Immature natural killer cell (primary cell): Measurements from ENCODE around the gene OR4D2. TPM values are rescaled to one million over a fixed set of nuclear protein-coding genes. Genes with fewer than 3 reads are reported as not detected.

Experiments used
- DNase-seq, 3 donors: peaks; one replicate each; pipeline ENCODE4 v3.0.0; 2022; ENCODE audit warnings: mixed read lengths in 1 of 3
- H3K27ac Mint-ChIP-seq, 6 donors: one replicate each; pipeline ENCODE4 v1.8.0; 2020; ENCODE audit warnings: mixed read lengths in 6 of 6, mild to moderate bottlenecking in 5 of 6, inconsistent platforms in 4 of 6, moderate library complexity in 3 of 6
- H3K27me3 Mint-ChIP-seq, 3 donors: one replicate each; pipeline ENCODE4 v1.8.0; 2020 to 2021; ENCODE audit warnings: low read depth in 3 of 3, mild to moderate bottlenecking in 3 of 3, mixed read lengths in 3 of 3, moderate library complexity in 3 of 3, inconsistent platforms in 1 of 3
- H3K36me3 Mint-ChIP-seq, 3 donors: one replicate each; pipeline ENCODE4 v1.8.0; 2020; ENCODE audit warnings: mixed read lengths in 3 of 3, inconsistent platforms in 2 of 3, mild to moderate bottlenecking in 2 of 3
- H3K4me1 Mint-ChIP-seq, 2 donors: one replicate each; pipeline ENCODE4 v1.8.0; 2020; ENCODE audit warnings: inconsistent platforms in 2 of 2, mild to moderate bottlenecking in 2 of 2, mixed read lengths in 2 of 2, moderate library complexity in 1 of 2
- H3K4me3 Mint-ChIP-seq, 5 donors: one replicate each; pipeline ENCODE4 v1.8.0; 2020; ENCODE audit warnings: mild to moderate bottlenecking in 5 of 5, mixed read lengths in 5 of 5, inconsistent platforms in 3 of 5, moderate library complexity in 3 of 5
- H3K9me3 Mint-ChIP-seq, 6 donors: one replicate each; pipeline ENCODE4 v1.8.0; 2020; ENCODE audit warnings: mild to moderate bottlenecking in 6 of 6, mixed read lengths in 6 of 6, inconsistent platforms in 4 of 6, moderate library complexity in 3 of 6
- polyA plus RNA-seq, 3 donors: library from polyadenylated mRNA; unstranded; fragments of 300-500 nt; fragmentation: Illumina TruSeq; gene quantifications; one replicate each; pipeline ENCODE4 v1.2.3, GENCODE V29; 2021

Gene OR4D2
- polyA plus RNA-seq, 3 donors from 2014 or later = 0.11 TPM; not detected in 2

DNA sequence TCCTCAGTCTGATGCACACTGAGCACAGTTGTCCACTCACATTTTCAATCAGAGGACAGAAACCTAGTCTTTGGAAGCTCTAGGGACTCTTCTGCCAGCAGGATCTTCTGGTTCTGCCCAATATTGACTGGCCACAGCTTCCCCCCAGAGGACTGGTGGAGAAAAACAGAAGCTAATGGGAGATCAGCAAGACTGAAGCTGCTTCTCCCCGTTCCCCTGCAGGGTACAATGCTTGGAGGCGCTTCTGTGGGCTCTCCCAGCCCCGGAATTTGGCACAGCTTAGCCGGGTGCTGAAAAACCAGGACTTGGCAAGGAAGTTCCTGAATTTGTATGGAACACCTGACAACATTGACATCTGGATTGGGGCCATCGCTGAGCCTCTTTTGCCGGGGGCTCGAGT lies 36.1 kb downstream of the OR4D2 start:
- H3K27ac Mint-ChIP-seq = no peak overlapping the region
- H3K4me3 Mint-ChIP-seq = no peak overlapping the region
- peaks cover 0 to 8% (median 4%) of the 10 kb centered on the region in 3 donors for H3K36me3 Mint-ChIP-seq

DNA sequence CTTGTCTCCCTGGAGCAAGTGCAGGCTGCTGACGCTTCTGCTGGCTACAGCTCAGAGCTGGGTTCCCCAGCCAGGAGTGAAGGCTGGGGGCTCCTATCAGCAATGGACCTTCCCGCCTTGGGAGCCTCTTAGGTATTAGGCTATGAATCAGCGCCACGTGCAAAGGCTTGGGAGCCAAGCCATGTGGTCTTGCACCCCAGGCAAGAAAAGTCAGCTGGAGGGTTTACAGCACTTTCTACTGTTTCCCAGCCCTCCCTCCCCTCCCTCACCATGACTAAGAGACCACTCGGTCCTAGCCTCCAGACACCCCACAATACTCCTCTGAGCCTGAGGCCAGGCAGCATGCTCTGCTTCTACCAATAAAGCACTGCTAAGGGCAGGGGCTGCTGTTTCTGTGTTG lies 38.0 kb downstream of the OR4D2 start:
- Mint-ChIP-seq H3K4me3 (no peak overlapping the region), H3K9me3 (no peaks in the 10 kb centered on the region), H3K36me3 (peaks cover 7 to 16% (median 13%) of the 10 kb centered on the region in 3 donors), H3K27me3 (peaks cover 0 to 3% (median 3%) of the 10 kb centered on the region in 3 donors), H3K27ac (no peak overlapping the region), H3K4me1 (peaks cover 0 to 1% of the 10 kb centered on the region in 2 donors)
- no peak for DNase-seq

More for the DNA sequence above, 36.1 kb downstream of the OR4D2 start:
- peaks cover 0 to 1% of the 10 kb centered on the region in 2 donors for H3K4me1 Mint-ChIP-seq
- H3K9me3 Mint-ChIP-seq = no peaks in the 10 kb centered on the region
- DNase-seq = no peak
- peaks cover 3% of the 10 kb centered on the region in 3 donors for H3K27me3 Mint-ChIP-seq

DNA sequence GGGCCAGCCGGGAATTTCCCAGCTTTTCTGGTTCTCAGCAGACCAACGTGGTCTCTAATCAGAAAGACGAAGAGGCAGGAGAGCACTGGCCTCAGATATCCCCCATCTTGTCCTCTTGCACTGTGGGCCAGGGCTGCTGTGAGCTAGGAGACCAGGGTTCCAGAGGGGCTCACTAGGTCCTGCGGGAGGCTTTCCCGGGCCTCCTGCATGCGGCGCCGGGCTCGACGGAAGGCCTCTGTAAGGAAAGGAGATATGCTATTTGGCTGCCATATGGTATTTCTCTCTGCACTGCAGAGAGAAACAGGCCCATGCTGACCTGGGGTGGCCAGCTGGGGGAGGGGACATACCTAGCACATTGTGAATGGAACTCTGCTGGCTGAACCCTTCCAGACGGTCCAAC lies 39.2 kb downstream of the OR4D2 start:
- H3K27me3 Mint-ChIP-seq = peaks cover 0 to 3% (median 0%) of the 10 kb centered on the region in 3 donors

DNA sequence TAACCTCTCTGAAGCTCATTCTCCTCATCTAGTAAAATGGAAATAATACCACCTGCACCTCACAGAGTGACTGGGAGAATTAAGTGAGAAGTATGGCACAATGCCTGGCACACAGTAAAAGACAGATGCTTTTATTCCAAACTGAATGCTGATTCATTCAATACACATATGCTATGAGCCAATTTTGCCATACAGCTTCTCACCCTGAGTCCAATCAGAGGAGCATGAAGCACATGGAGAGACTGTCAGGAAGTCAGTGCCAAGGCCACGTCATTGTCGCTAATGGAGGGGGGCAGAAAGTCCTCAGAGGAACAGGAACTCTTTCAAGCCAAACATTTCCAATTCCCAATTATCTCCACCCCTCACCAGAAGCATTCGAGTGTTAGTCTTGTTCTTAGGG lies 40.7 kb downstream of the OR4D2 start:
- Mint-ChIP-seq H3K4me1 (no peaks in the 10 kb centered on the region), H3K9me3 (no peaks in the 10 kb centered on the region), H3K27ac (no peak overlapping the region), H3K36me3 (peaks cover 12 to 29% (median 20%) of the 10 kb centered on the region in 3 donors), H3K27me3 (peaks cover 0 to 1% (median 0%) of the 10 kb centered on the region in 3 donors), H3K4me3 (no peak overlapping the region)
- no peak for DNase-seq

More for the DNA sequence above, 39.2 kb downstream of the OR4D2 start:
- Mint-ChIP-seq H3K9me3 (no peaks in the 10 kb centered on the region), H3K4me1 (no peaks in the 10 kb centered on the region), H3K36me3 (peaks cover 12 to 22% (median 20%) of the 10 kb centered on the region in 3 donors), H3K27ac (no peak overlapping the region), H3K4me3 (no peak overlapping the region)
- DNase-seq = no peak

DNA sequence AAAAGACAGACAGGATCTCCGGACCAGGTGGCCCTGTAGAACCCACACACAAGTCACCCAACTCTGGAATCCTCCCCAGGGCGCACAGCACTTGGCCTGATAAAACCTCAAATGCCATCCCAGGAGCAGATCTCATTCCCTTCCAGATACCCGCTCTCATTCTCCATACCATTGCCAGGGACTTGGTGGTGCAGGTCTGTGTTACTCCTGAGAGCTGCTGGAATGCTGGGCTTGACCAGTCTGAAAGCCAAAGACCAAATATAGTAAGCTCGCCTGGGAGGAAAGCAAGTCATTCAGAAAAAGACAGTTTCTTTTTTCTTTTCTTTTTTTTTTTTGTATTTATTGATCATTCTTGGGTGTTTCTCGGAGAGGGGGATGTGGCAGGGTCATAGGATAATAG lies 41.6 kb downstream of the OR4D2 start:
- no peaks in the 10 kb centered on the region for H3K4me1 Mint-ChIP-seq
- H3K9me3 Mint-ChIP-seq = no peaks in the 10 kb centered on the region
- no peaks in the 10 kb centered on the region for H3K27me3 Mint-ChIP-seq
- no peak for DNase-seq
- peaks cover 12 to 33% (median 25%) of the 10 kb centered on the region in 3 donors for H3K36me3 Mint-ChIP-seq
- peak overlapping the region in 1 of 6 donors; percentile 25 for H3K27ac Mint-ChIP-seq
- H3K4me3 Mint-ChIP-seq = no peak overlapping the region

DNA sequence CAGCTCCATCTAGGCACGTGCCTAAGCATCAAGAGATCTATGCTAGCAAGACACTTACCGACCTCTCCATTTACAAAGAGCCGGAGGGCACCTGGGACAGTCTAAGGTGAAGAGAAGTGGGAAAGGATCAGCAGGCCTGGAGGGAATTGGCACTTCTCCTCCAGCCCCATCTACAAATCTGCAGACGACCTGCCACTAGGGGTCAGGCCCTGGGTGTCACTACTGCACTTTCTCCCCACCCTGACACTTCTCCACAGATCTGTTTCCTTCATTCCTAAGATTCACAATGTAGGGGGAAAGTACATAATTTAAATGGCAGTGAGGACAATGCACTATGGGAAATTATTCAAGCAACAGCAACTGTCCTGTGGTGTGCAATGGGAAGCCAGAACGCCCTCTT lies 44.1 kb downstream of the OR4D2 start:
- no peak for DNase-seq
- peaks cover 18 to 47% (median 31%) of the 10 kb centered on the region in 3 donors for H3K36me3 Mint-ChIP-seq

DNA sequence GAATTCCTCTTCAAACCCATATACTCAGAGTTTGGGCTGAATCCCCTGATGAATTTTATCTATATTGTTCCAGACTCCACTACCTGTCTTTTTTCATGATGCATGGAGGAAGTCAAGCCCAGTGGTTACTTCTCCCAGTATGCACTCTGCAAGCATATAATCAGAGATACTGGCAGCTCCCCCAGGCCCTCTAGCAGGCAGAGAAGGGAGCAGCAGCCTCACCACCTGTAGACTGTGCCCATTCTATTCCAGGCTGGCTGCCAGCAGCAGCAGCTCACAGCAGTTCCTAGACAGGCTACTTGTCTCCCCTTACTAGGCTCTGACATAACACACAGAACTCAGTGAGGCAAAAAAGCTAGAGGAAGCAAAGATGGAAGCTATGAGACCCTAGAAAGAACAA lies 48.9 kb downstream of the OR4D2 start:
- Mint-ChIP-seq H3K4me1 (peaks cover 19 to 22% of the 10 kb centered on the region in 2 donors), H3K36me3 (peaks cover 6 to 27% (median 15%) of the 10 kb centered on the region in 3 donors), H3K4me3 (no peak overlapping the region), H3K9me3 (no peaks in the 10 kb centered on the region), H3K27ac (no peak overlapping the region), H3K27me3 (peaks cover 5 to 11% (median 8%) of the 10 kb centered on the region in 3 donors)
- no peak for DNase-seq

More for the DNA sequence above, 44.1 kb downstream of the OR4D2 start:
- no peak overlapping the region for H3K4me3 Mint-ChIP-seq
- H3K9me3 Mint-ChIP-seq = no peaks in the 10 kb centered on the region
- no peaks in the 10 kb centered on the region for H3K4me1 Mint-ChIP-seq
- no peak overlapping the region for H3K27ac Mint-ChIP-seq
- H3K27me3 Mint-ChIP-seq = no peaks in the 10 kb centered on the region

DNA sequence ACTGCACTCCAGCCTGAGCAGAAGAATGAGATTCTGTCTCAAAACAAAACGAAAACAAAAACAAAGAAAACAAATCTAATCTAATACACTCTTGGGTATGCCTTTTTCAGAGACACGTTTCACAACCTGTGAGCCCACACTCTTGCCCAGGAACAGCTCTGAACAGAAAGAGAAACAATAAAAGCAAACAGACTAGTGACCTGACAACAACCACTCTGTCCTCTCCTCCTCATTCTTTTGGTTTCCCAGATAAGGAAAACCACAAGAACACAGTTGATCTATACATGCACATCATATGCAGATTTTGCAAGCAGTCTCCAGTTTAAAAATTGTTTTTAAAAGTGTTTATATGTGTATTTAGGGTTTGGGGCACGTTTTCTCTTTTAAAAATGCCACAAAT lies 51.0 kb downstream of the OR4D2 start:
- Mint-ChIP-seq H3K36me3 (peaks cover 6 to 18% (median 12%) of the 10 kb centered on the region in 3 donors), H3K4me1 (peaks cover 24 to 26% of the 10 kb centered on the region in 2 donors), H3K27ac (peak overlapping the region; percentile 50 to 96 (median 75)), H3K27me3 (peaks cover 5 to 12% (median 11%) of the 10 kb centered on the region in 3 donors), H3K9me3 (no peaks in the 10 kb centered on the region), H3K4me3 (peak overlapping the region; percentile 31 to 54 (median 48))
- no peak for DNase-seq

DNA sequence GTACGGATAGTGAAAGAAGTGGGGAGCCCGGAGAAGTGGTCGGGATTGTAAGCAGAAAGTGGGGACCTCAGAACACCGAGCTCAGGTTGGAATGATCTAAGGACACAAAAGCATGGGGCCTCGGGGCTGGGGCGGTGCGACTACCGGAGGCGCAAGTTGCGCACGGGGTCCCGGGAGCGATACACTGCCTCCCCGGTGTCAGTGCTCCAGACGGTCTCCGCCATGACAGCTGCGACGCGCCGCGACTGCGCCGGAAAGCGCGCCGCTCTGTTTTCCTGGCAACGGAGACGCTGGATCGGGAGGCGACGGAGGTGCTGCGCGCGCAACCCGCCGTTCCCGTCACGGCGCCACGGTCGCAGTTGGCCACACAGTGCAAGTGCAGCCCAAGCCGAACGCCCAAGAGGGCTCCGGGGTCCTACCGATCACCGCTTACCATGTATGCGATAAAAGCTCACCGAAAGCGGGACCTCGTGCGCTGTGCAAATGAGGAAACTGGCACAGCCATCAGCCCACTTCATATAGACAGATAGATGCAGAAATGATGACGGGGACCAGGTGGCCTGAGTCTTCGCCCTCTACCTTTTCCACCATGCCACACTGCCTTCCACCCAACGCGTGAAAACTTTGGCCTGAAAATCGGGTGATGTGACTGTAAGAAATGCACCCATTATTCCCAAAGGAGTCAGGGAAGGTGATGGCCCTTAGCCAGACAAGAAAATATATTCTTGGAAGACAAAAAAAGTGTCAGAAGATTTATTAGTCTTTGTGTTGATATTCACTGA lies 52.4 kb downstream of the OR4D2 start, which contains the start of gene MKS1:
Gene MKS1, minus strand, starts transcription at position 249 of the 782 bp plus-strand sequence. Its CDS starts 25 bp downstream, at position 224.
- peak within 1 kb of the TSS; percentile 86 to 96 (median 92) for H3K4me3 Mint-ChIP-seq
- H3K9me3 Mint-ChIP-seq = no peaks in the 10 kb centered on the region
- peaks cover 24 to 26% of the 10 kb centered on the region in 2 donors for H3K4me1 Mint-ChIP-seq
- peaks cover 0 to 6% (median 5%) of the 10 kb centered on the region in 3 donors for H3K36me3 Mint-ChIP-seq
- DNase-seq = peak; percentile 94 to 95 (median 95)
- peak within 1 kb of the TSS; percentile 85 to 97 (median 94) for H3K27ac Mint-ChIP-seq
- H3K27me3 Mint-ChIP-seq = peaks cover 5 to 19% (median 11%) of the 10 kb centered on the region in 3 donors

DNA sequence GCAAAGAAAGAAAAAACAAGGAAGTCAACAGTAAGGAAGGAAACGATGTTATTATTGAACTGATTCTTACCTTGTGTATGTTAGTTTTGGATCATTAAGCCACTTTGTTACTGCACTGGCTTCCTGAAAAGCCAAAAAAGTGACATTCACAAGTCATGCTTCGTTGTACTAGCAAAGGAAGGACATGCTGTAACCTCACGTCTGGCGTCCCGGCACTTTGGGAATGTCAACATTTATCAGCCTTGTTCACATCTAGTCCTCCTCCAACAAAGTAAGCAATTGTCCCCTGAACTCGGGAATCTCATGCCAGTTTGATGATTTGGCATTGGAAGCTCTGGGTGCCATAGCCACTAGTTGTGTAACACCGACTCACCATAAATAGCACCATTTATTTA lies 53.0 kb downstream of the OR4D2 start:
- H3K4me3 Mint-ChIP-seq = peak overlapping the region; percentile 86 to 96 (median 92)
- H3K4me1 Mint-ChIP-seq = peaks cover 24 to 26% of the 10 kb centered on the region in 2 donors
- peaks cover 0 to 5% (median 3%) of the 10 kb centered on the region in 3 donors for H3K36me3 Mint-ChIP-seq
- DNase-seq = no peak
- H3K27ac Mint-ChIP-seq = peak overlapping the region; percentile 85 to 97 (median 94)
- no peaks in the 10 kb centered on the region for H3K9me3 Mint-ChIP-seq
- H3K27me3 Mint-ChIP-seq = peaks cover 5 to 20% (median 11%) of the 10 kb centered on the region in 3 donors

Other genes with a start within 250 kb of the OR4D2 start
- gene CUEDC1, start 211.6 kb upstream of the OR4D2 start, polyA plus RNA-seq = 1 to 10 TPM in 1 of 3 donors, under 1 TPM in 2; 0.43 to 2.5 (median 0.52) TPM
- gene VEZF1, start 178.7 kb upstream of the OR4D2 start, polyA plus RNA-seq = 10 to 100 TPM; 35.8 to 54.1 (median 40.1) TPM
- 10 to 100 TPM; 42.5 to 69.6 (median 55.8) TPM for gene SRSF1, start 159.7 kb upstream of the OR4D2 start, polyA plus RNA-seq
- gene DYNLL2, start 83.6 kb upstream of the OR4D2 start, polyA plus RNA-seq = 1 to 10 TPM in 1 of 3 donors, under 1 TPM in 2; 0.53 to 1.1 (median 0.90) TPM
- gene OR4D1, start 18.6 kb upstream of the OR4D2 start, polyA plus RNA-seq = 1 to 10 TPM; 1.4 to 2.3 (median 1.4) TPM
- gene EPX, start 25.7 kb downstream of the OR4D2 start, polyA plus RNA-seq = not detected
- gene MKS1, start 52.3 kb downstream of the OR4D2 start, polyA plus RNA-seq = 1 to 10 TPM; 1.6 to 7.9 (median 6.4) TPM
- gene LPO, start 71.6 kb downstream of the OR4D2 start, polyA plus RNA-seq = under 1 TPM in 2 of 3 donors, not detected in 1; 0.09 to 0.22 TPM
- not detected for gene MPO, start 114.0 kb downstream of the OR4D2 start, polyA plus RNA-seq
- gene TSPOAP1, start 161.8 kb downstream of the OR4D2 start, polyA plus RNA-seq = 10 to 100 TPM in 1 of 3 donors, 1 to 10 TPM in 2; 7.1 to 32.1 (median 8.4) TPM
- 100 to 1,000 TPM; 133 to 170 (median 136) TPM for gene SUPT4H1, start 185.2 kb downstream of the OR4D2 start, polyA plus RNA-seq